ENCODE measurements around the gene NCKAP1.

Gene NCKAP1

DNA sequence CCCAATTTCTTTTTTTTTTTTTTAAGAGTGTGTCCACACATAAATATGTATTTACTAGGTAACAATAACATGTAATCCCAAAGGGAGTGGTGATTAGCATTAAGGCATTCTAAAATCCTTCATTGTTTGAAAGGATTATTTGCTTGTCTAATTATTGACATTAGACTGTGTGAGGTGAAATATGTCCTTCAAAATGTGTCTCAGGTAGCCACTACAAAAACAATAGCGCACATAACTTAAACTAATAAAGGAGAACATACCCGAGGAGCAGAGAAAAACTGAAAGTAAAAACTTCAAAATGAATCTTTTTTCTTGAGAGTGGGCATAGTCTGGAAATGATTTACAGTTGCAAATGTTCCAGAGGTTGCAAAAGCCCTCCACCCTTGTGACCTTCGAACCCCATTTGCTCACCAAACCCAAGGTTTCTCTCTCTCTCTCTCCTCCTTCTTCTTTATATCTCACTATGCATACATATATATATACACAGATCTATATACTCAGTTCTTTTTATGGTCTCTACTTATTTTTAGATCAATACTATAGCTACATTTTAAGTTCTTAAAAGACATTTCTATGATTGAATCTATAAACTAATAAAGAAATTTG is 147.4 kb downstream of the NCKAP1 start:
- Histone ChIP-seq H3K4me3 (ENCODE audit: low read length, poor library complexity, severe bottlenecking) (no peak overlapping the region), H3K79me2 (ENCODE audit: insufficient read depth, low read length) (no peaks in the 10 kb centered on the region), H3K4me1 (ENCODE audit: insufficient read depth, low read length, poor library complexity, severe bottlenecking) (no peaks in the 10 kb centered on the region), H4K20me1 (ENCODE audit: insufficient read depth, low read length, poor library complexity, severe bottlenecking) (no peaks in the 10 kb centered on the region), H3K9me2 (replicated peaks; ENCODE audit: low read depth, low read length) (no peaks in the 10 kb centered on the region), H3K9me3 (ENCODE audit: insufficient read depth, low read depth, low read length) (no peaks in the 10 kb centered on the region), H3K36me3 (ENCODE audit: insufficient read depth, low read length) (no peaks in the 10 kb centered on the region), H2AFZ (ENCODE audit: low read length) (no peak overlapping the region), H3F3A (ENCODE audit: low read depth) (no peaks in the 10 kb centered on the region), H3K4me2 (ENCODE audit: low read depth, low read length, poor library complexity, severe bottlenecking) (no peak overlapping the region), H3K27me3 (ENCODE audit: insufficient read depth, low read length, poor library complexity, severe bottlenecking) (no peaks in the 10 kb centered on the region), H3K9ac (ENCODE audit: low read depth, low read length, poor library complexity, severe bottlenecking) (no peak overlapping the region)
- TF ChIP-seq, protein P1, sequence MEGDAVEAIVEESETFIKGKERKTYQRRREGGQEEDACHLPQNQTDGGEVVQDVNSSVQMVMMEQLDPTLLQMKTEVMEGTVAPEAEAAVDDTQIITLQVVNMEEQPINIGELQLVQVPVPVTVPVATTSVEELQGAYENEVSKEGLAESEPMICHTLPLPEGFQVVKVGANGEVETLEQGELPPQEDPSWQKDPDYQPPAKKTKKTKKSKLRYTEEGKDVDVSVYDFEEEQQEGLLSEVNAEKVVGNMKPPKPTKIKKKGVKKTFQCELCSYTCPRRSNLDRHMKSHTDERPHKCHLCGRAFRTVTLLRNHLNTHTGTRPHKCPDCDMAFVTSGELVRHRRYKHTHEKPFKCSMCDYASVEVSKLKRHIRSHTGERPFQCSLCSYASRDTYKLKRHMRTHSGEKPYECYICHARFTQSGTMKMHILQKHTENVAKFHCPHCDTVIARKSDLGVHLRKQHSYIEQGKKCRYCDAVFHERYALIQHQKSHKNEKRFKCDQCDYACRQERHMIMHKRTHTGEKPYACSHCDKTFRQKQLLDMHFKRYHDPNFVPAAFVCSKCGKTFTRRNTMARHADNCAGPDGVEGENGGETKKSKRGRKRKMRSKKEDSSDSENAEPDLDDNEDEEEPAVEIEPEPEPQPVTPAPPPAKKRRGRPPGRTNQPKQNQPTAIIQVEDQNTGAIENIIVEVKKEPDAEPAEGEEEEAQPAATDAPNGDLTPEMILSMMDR (conservative IDR thresholded peaks at IDR 0.05; ENCODE audit: low read length), result no peak
- no peak for TF ChIP-seq EZH2phosphoT487 (IDR thresholded peaks at IDR 0.05; ENCODE audit: borderline replicate concordance)

DNA sequence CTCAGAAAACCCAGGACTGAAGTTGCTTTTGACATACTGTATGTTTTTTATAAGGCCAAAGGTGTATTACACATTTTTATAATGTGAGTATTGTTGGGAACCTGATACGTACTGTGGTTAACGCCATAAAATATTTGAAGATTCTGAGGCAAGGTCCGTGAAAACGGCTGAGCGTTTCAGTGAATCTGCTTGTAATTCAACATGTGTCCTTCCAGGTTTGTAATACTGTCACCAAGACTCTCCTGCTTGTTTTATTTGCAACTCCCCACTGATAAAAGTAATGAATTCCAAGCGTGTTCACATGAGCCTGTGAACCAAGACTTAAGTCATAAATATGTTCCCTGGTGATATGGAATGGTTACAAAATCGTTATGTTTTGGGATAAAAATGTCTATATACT is 148.0 kb downstream of the NCKAP1 start:
- Histone ChIP-seq H3K27me3 (ENCODE audit: insufficient read depth, low read length, poor library complexity, severe bottlenecking) (no peaks in the 10 kb centered on the region), H4K20me1 (ENCODE audit: insufficient read depth, low read length, poor library complexity, severe bottlenecking) (no peaks in the 10 kb centered on the region), H3K4me3 (ENCODE audit: low read length, poor library complexity, severe bottlenecking) (no peak overlapping the region), H2AFZ (ENCODE audit: low read length) (no peak overlapping the region), H3K9ac (ENCODE audit: low read depth, low read length, poor library complexity, severe bottlenecking) (no peak overlapping the region), H3K36me3 (ENCODE audit: insufficient read depth, low read length) (no peaks in the 10 kb centered on the region), H3F3A (ENCODE audit: low read depth) (no peaks in the 10 kb centered on the region), H3K79me2 (ENCODE audit: insufficient read depth, low read length) (no peaks in the 10 kb centered on the region), H3K4me2 (ENCODE audit: low read depth, low read length, poor library complexity, severe bottlenecking) (no peak overlapping the region), H3K9me3 (ENCODE audit: insufficient read depth, low read depth, low read length) (no peaks in the 10 kb centered on the region), H3K9me2 (replicated peaks; ENCODE audit: low read depth, low read length) (no peaks in the 10 kb centered on the region), H3K4me1 (ENCODE audit: insufficient read depth, low read length, poor library complexity, severe bottlenecking) (no peaks in the 10 kb centered on the region)
- TF ChIP-seq, protein P1 (conservative IDR thresholded peaks at IDR 0.05; ENCODE audit: low read length), result no peak
- no peak for TF ChIP-seq EZH2phosphoT487 (IDR thresholded peaks at IDR 0.05; ENCODE audit: borderline replicate concordance)

DNA sequence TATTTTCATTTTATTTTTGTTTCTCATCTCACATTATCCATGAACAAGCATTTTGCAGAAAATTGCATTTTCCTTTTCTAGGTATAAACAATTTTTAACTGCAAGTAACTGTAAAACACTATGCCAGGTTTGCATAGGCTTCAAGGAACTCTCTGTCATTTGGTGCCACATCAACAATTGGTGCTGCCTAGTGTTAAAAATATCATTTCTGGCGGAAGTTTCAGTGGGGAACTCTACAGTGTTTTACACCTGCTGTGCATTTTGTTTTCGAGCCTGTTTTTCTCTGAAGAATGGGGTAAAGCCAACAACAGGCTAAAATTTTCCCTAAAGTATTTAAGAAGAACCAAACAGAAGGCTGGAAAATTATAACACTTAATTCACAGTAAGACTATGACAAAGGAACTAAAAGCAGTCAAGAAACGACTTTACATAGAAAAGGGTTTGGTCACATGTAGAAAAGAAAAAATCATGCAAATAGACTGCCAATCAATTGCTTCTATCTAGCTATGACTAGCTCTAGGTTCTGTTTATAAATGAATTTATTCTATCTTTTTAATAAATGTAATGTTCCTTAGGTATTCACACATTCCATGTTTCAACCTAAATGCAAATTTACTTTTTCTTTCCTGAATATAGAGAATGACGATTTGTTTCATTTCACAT is 150.4 kb downstream of the NCKAP1 start:
- Histone ChIP-seq H3K4me1 (ENCODE audit: insufficient read depth, low read length, poor library complexity, severe bottlenecking) (no peaks in the 10 kb centered on the region), H3K79me2 (ENCODE audit: insufficient read depth, low read length) (no peaks in the 10 kb centered on the region), H3K4me3 (ENCODE audit: low read length, poor library complexity, severe bottlenecking) (no peak overlapping the region), H3K9me3 (ENCODE audit: insufficient read depth, low read depth, low read length) (no peaks in the 10 kb centered on the region), H2AFZ (ENCODE audit: low read length) (no peak overlapping the region), H3K27me3 (ENCODE audit: insufficient read depth, low read length, poor library complexity, severe bottlenecking) (no peaks in the 10 kb centered on the region), H3K36me3 (ENCODE audit: insufficient read depth, low read length) (no peaks in the 10 kb centered on the region), H3F3A (ENCODE audit: low read depth) (no peaks in the 10 kb centered on the region), H3K9ac (ENCODE audit: low read depth, low read length, poor library complexity, severe bottlenecking) (no peak overlapping the region), H4K20me1 (ENCODE audit: insufficient read depth, low read length, poor library complexity, severe bottlenecking) (no peaks in the 10 kb centered on the region), H3K9me2 (replicated peaks; ENCODE audit: low read depth, low read length) (no peaks in the 10 kb centered on the region), H3K4me2 (ENCODE audit: low read depth, low read length, poor library complexity, severe bottlenecking) (no peak overlapping the region)
- no peak for TF ChIP-seq EZH2phosphoT487 (IDR thresholded peaks at IDR 0.05; ENCODE audit: borderline replicate concordance)
- TF ChIP-seq, protein P1 (conservative IDR thresholded peaks at IDR 0.05; ENCODE audit: low read length), result no peak

Measured in Loucy (cell line).